AG04450 (cell line): Measurements from ENCODE around the gene GPC3. TPM values are rescaled to one million over a fixed set of nuclear protein-coding genes. Genes with fewer than 3 reads are reported as not detected.

Experiments
- CTCF ChIA-PET: fragments of 300-600, 350-600 bp; formaldehyde crosslinking; extraction: SDS; loops from one replicate; lab custom pipeline; 2022; ENCODE audit warnings: antibody characterized with exemption, inconsistent platforms; lab: Charles Lee
- POLR2A ChIA-PET: fragments of 350-600 bp; formaldehyde crosslinking; extraction: SDS; loops from one replicate; lab custom pipeline; 2021; ENCODE audit warnings: antibody characterized with exemption, inconsistent platforms; lab: Yijun Ruan, JAX
- DNase-seq: peaks from one replicate; pipeline ENCODE4 v3.0.0-alpha.2; 2011; ENCODE audit warnings: low read depth, low spot score
- H3K27ac ChIP-seq: one replicate; pipeline ENCODE4 v1.5.1; 2012; ENCODE audit warnings: low read depth, low read length, control low read depth
- H3K27me3 ChIP-seq: one replicate; pipeline ENCODE4 v1.6.0; 2012; ENCODE audit warnings: low read length; ENCODE audit not compliant: control insufficient read depth, insufficient read depth
- H3K4me3 ChIP-seq: 2 replicates; pipeline ENCODE4 v1.5.1; 2011; ENCODE audit warnings: mild to moderate bottlenecking, low read depth, low read length, control low read depth
- H3K9me3 ChIP-seq: 2 replicates; pipeline ENCODE4 v1.5.1; 2012; ENCODE audit warnings: low read length; ENCODE audit not compliant: control insufficient read depth, insufficient read depth
- polyA plus RNA-seq: library from polyadenylated mRNA; depleted of rRNA; stranded (reverse); fragments of >200 nt; gene quantifications from 2 replicates; pipeline ENCODE4 v1.2.3, GENCODE V29; 2011
- TF ChIP-seq, protein P1 (sequence below): IDR thresholded peaks from 2 replicates; pipeline ENCODE4 v1.5.1; 2011; ENCODE audit warnings: low read depth, low read length, control low read depth, inconsistent platforms

GPC3 gene
- polyA plus RNA-seq, 1 experiment: not detected

DNA sequence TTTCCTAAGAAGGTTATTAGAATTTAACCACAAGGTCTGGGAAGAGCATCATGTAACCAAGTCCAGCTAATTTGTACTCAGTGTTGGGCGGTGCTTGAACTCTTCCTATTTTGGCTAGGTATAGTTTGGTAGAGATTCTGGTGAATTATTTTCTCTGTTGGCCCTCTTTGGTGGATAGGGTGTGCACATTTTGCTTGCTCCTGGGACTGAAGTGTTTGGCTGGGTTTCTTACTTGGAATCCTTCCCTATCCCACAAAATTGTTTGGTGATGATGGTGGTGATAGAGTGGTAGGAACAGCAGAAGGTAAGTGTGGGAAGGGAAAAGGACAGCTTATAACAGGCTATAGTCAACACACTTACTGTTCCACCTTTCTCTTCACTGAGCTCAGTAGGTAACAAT lies 375.3 kb downstream of the GPC3 start:
- DNase-seq: no peak
- H3K27ac ChIP-seq: no peak overlapping the region
- CTCF ChIA-PET: no interaction called here
- H3K27me3 ChIP-seq: no peaks in the 10 kb centered on the region
- no peak overlapping the region for H3K4me3 ChIP-seq
- no peaks in the 10 kb centered on the region for H3K9me3 ChIP-seq
- TF ChIP-seq, protein P1, sequence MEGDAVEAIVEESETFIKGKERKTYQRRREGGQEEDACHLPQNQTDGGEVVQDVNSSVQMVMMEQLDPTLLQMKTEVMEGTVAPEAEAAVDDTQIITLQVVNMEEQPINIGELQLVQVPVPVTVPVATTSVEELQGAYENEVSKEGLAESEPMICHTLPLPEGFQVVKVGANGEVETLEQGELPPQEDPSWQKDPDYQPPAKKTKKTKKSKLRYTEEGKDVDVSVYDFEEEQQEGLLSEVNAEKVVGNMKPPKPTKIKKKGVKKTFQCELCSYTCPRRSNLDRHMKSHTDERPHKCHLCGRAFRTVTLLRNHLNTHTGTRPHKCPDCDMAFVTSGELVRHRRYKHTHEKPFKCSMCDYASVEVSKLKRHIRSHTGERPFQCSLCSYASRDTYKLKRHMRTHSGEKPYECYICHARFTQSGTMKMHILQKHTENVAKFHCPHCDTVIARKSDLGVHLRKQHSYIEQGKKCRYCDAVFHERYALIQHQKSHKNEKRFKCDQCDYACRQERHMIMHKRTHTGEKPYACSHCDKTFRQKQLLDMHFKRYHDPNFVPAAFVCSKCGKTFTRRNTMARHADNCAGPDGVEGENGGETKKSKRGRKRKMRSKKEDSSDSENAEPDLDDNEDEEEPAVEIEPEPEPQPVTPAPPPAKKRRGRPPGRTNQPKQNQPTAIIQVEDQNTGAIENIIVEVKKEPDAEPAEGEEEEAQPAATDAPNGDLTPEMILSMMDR: no peak
- POLR2A ChIA-PET: no interaction called here

DNA sequence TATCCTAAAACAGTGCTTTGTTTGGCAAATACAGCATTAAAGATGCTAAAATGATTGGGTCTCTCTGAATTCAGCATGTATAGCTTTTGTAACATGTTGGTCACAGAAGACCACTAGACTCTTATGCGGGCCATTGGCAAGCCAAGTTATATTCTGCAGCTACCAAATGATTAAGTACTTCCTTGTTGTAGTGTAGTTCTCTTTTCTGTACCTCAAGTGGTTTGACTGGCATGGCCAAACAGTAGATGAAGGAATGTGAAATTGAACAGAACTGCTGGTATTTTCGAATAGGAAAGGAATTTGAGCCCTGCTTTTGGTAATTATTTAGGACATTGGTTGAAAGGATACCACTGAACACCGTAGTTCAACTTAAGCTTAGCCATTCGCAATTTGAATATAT lies 376.2 kb downstream of the GPC3 start:
- ChIA-PET POLR2A (no interaction called here), CTCF (no interaction called here)
- Histone ChIP-seq H3K27ac (no peak overlapping the region), H3K9me3 (no peaks in the 10 kb centered on the region), H3K4me3 (no peak overlapping the region), H3K27me3 (no peaks in the 10 kb centered on the region)
- no peak for DNase-seq
- TF ChIP-seq, protein P1: no peak

GRCh38 chrX:133608406-133608805 lies 377.0 kb downstream of the GPC3 start:
- ChIA-PET CTCF (no interaction called here), POLR2A (no interaction called here)
- TF ChIP-seq, protein P1: no peak
- H3K27me3 ChIP-seq: no peaks in the 10 kb centered on the region
- no peak overlapping the region for H3K27ac ChIP-seq
- H3K9me3 ChIP-seq: no peaks in the 10 kb centered on the region
- no peak for DNase-seq
- no peak overlapping the region for H3K4me3 ChIP-seq

GRCh38 chrX:133607419-133608348 lies 377.7 kb downstream of the GPC3 start:
- no peaks in the 10 kb centered on the region for H3K27me3 ChIP-seq
- no peak overlapping the region for H3K27ac ChIP-seq
- ChIA-PET CTCF (no interaction called here), POLR2A (no interaction called here)
- DNase-seq: no peak
- H3K9me3 ChIP-seq: no peaks in the 10 kb centered on the region
- TF ChIP-seq, protein P1: no peak
- H3K4me3 ChIP-seq: no peak overlapping the region

DNA sequence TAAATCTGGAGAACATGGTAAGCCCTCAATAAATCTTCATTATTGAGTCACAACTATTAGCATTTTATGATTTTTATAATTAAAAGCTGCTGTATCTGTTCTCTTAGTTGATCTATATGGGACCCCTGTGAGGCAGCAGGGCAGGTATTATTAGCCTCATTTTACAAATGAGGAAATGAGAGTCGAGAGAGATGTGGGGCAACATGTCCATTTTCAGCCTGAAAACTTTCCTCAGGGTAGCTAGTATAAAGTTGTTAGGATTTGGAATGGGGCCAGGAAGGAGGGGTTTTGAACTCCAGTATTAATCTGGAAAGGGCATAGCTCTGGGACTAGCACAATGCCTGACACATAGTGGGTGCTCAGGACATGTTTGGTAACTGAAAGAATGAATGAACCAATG lies 378.4 kb downstream of the GPC3 start:
- no peak for DNase-seq
- H3K27me3 ChIP-seq: no peaks in the 10 kb centered on the region
- H3K27ac ChIP-seq: no peak overlapping the region
- TF ChIP-seq, protein P1: no peak
- ChIA-PET POLR2A (no interaction called here), CTCF (no interaction called here)
- no peaks in the 10 kb centered on the region for H3K9me3 ChIP-seq
- no peak overlapping the region for H3K4me3 ChIP-seq
